Neural cell (in vitro differentiated cells): ENCODE data around the gene NLRP4.

Source experiments
- EP300 ChIP-seq: fragments of 450-650 bp; conservative IDR thresholded peaks from 2 replicates; pipeline ENCODE4 v1.6.1; 2014; ENCODE audit warnings: antibody characterized with exemption, mild to moderate bottlenecking, moderate library complexity; ENCODE audit not compliant: poor library complexity, severe bottlenecking
- TAF1 ChIP-seq: IDR thresholded peaks from 2 replicates; pipeline ENCODE4 v1.6.1; 2012; ENCODE audit warnings: low read depth
- TF ChIP-seq, protein P1 (sequence below): fragments of 450-650 bp; IDR thresholded peaks from 2 replicates; pipeline ENCODE4 v1.5.1; 2014; ENCODE audit warnings: antibody characterized with exemption, mild to moderate bottlenecking, moderate library complexity; ENCODE audit not compliant: poor library complexity, severe bottlenecking

DNA sequence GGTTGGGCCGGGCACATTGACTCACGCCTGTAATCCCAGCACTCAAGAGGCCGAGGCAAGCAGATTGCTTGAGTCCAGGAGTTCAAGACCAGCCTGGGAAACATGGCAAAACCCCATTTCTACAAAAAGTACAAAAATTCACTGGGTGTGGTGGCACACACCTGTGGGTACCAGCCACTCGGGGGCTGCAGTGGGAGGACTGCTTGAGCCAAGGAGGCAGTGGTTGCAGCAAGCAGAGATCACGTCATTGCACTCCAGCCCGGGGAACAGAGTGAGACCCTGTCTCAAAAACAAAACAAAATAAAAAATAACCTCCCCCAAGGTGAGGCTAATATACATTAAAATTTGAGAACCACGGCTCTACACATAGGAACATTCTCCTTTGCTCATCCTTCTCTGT is 70.9 kb downstream of the NLRP4 start:
- TF ChIP-seq, protein P1, sequence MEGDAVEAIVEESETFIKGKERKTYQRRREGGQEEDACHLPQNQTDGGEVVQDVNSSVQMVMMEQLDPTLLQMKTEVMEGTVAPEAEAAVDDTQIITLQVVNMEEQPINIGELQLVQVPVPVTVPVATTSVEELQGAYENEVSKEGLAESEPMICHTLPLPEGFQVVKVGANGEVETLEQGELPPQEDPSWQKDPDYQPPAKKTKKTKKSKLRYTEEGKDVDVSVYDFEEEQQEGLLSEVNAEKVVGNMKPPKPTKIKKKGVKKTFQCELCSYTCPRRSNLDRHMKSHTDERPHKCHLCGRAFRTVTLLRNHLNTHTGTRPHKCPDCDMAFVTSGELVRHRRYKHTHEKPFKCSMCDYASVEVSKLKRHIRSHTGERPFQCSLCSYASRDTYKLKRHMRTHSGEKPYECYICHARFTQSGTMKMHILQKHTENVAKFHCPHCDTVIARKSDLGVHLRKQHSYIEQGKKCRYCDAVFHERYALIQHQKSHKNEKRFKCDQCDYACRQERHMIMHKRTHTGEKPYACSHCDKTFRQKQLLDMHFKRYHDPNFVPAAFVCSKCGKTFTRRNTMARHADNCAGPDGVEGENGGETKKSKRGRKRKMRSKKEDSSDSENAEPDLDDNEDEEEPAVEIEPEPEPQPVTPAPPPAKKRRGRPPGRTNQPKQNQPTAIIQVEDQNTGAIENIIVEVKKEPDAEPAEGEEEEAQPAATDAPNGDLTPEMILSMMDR, result no peak
- TF ChIP-seq EP300 (no peak), TAF1 (no peak)
